Lower leg skin (tissue), 3 donors: ENCODE data around the gene FMNL3.
"Not testable (repeated sequence)": the region's sequence is repeated elsewhere in the genome, so short reads cannot be mapped to it uniquely, and the experiment has no call there.

Experiments
- POLR2A ChIP-seq, 2 donors: fragments of 450-650 bp; IDR thresholded peaks; one replicate each; pipeline ENCODE4 v1.6.1; 2016 to 2017; ENCODE audit warnings: antibody characterized with exemption in 2 of 2, mild to moderate bottlenecking in 1 of 2, moderate library complexity in 1 of 2
- TF ChIP-seq, protein P1 (sequence below), 3 donors: fragments of 450-650 bp; IDR thresholded peaks; one replicate each; pipeline ENCODE4 v1.5.1; 2016; ENCODE audit warnings: antibody characterized with exemption in 3 of 3, mild to moderate bottlenecking in 3 of 3, moderate library complexity in 2 of 3

DNA sequence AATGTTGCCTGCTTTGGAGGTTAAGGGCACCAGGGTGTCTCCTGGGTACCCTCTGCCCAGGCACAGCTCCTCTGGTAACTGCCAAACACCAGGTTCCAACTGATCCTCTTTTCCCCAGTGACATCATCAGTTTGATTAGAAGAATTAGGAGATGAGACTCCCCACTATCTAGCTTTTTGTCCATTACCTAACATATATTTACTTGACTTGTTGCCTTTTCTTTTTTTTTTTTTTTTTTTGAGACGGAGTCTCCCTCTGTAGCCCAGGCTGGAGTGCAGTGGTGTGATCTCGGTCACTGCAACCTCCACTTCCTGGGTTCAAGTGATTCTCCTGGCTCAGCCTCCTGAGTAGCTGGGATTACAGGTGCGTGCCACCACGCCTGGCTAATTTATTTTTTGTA lies 101.7 kb downstream of the FMNL3 start, which contains the start of gene FAM186B:
- TF ChIP-seq POLR2A (IDR thresholded peaks at IDR 0.05), result not testable (repeated sequence)
- TF ChIP-seq, protein P1, sequence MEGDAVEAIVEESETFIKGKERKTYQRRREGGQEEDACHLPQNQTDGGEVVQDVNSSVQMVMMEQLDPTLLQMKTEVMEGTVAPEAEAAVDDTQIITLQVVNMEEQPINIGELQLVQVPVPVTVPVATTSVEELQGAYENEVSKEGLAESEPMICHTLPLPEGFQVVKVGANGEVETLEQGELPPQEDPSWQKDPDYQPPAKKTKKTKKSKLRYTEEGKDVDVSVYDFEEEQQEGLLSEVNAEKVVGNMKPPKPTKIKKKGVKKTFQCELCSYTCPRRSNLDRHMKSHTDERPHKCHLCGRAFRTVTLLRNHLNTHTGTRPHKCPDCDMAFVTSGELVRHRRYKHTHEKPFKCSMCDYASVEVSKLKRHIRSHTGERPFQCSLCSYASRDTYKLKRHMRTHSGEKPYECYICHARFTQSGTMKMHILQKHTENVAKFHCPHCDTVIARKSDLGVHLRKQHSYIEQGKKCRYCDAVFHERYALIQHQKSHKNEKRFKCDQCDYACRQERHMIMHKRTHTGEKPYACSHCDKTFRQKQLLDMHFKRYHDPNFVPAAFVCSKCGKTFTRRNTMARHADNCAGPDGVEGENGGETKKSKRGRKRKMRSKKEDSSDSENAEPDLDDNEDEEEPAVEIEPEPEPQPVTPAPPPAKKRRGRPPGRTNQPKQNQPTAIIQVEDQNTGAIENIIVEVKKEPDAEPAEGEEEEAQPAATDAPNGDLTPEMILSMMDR (IDR thresholded peaks at IDR 0.05), result not testable (repeated sequence)
